Ishikawa (cell line): ENCODE results near the gene SNHG17.

Experiments
- CEBPB ChIP-seq: IDR thresholded peaks from 2 replicates; pipeline ENCODE4 v1.6.1; 2012
- CREB1 ChIP-seq: IDR thresholded peaks from 2 replicates; pipeline ENCODE4 v1.6.1; 2012; ENCODE audit warnings: low read depth
- EGR1 ChIP-seq: IDR thresholded peaks from 2 replicates; pipeline ENCODE4 v1.6.1; 2012
- EP300 ChIP-seq: IDR thresholded peaks from 2 replicates; pipeline ENCODE4 v1.6.1; 2012; ENCODE audit warnings: borderline replicate concordance
- FOXM1 ChIP-seq: IDR thresholded peaks from 2 replicates; pipeline ENCODE4 v1.6.1; 2012; ENCODE audit warnings: low read depth, borderline replicate concordance
- NFIC ChIP-seq: IDR thresholded peaks from 2 replicates; pipeline ENCODE4 v1.6.1; 2012
- RAD21 ChIP-seq: IDR thresholded peaks from 2 replicates; pipeline ENCODE4 v1.6.1; 2012; ENCODE audit warnings: low read depth
- TAF1 ChIP-seq: IDR thresholded peaks from 2 replicates; pipeline ENCODE4 v1.6.1; 2012; ENCODE audit warnings: low read depth, mild to moderate bottlenecking
- TCF12 ChIP-seq: IDR thresholded peaks from 2 replicates; pipeline ENCODE4 v1.6.1; 2012; ENCODE audit warnings: low read depth
- TEAD4 ChIP-seq: IDR thresholded peaks from 2 replicates; pipeline ENCODE4 v1.6.1; 2012
- YY1 ChIP-seq: IDR thresholded peaks from 2 replicates; pipeline ENCODE4 v1.6.1; 2012; ENCODE audit warnings: low read depth
- ZBTB7A ChIP-seq: IDR thresholded peaks from 2 replicates; pipeline ENCODE4 v1.6.1; 2012; ENCODE audit warnings: low read depth
- TF ChIP-seq, protein P1 (sequence below): IDR thresholded peaks from 2 replicates; pipeline ENCODE4 v1.6.1; 2012; ENCODE audit warnings: low read depth, mild to moderate bottlenecking
- TF ChIP-seq, protein P2 (sequence below): IDR thresholded peaks from 2 replicates; pipeline ENCODE4 v1.6.1; 2012
- TF ChIP-seq, protein P3 (sequence below): IDR thresholded peaks from 2 replicates; pipeline ENCODE4 v1.6.1; 2012

SNHG17 gene

DNA sequence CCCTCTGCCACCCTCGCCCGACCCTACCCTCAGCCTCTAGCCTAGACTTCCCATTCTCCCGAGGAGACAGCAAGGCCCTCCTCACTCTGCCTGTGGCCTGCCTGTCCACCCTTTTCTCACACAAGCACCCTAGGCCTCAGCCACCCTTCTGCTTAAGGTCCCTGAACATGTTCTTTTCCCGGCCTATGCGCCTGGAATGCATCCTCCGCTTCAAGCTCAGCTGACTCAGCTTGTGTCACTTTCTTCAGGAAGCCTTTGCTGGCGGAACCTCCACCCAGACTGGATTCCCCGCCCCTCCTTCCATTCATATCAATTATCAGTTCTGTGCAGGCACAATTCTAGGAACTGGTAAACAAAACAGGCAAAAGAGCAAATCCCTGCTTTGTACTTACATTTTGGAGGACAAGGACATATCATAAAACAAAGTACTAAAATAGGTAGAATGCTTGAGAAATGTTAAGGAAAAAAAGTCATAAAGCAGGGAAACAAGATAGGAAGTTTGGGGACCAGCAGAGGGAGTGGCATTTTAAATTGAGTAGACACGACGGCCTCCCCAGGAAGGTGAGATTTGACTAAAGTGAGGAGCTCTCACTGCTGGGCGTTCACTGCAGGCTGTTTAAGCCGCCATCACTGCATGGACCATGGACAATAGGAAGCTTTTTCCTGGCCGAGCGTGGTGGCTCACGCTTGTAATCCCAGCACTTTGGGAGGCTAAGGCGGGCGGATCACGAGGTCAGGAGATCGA lies 17.9 kb upstream of the SNHG17 start:
- TF ChIP-seq TEAD4, result no peak
- TF ChIP-seq TAF1, result no peak
- TF ChIP-seq CREB1, result no peak
- no peak for TF ChIP-seq ZBTB7A
- no peak for TF ChIP-seq YY1
- TF ChIP-seq, protein P1, sequence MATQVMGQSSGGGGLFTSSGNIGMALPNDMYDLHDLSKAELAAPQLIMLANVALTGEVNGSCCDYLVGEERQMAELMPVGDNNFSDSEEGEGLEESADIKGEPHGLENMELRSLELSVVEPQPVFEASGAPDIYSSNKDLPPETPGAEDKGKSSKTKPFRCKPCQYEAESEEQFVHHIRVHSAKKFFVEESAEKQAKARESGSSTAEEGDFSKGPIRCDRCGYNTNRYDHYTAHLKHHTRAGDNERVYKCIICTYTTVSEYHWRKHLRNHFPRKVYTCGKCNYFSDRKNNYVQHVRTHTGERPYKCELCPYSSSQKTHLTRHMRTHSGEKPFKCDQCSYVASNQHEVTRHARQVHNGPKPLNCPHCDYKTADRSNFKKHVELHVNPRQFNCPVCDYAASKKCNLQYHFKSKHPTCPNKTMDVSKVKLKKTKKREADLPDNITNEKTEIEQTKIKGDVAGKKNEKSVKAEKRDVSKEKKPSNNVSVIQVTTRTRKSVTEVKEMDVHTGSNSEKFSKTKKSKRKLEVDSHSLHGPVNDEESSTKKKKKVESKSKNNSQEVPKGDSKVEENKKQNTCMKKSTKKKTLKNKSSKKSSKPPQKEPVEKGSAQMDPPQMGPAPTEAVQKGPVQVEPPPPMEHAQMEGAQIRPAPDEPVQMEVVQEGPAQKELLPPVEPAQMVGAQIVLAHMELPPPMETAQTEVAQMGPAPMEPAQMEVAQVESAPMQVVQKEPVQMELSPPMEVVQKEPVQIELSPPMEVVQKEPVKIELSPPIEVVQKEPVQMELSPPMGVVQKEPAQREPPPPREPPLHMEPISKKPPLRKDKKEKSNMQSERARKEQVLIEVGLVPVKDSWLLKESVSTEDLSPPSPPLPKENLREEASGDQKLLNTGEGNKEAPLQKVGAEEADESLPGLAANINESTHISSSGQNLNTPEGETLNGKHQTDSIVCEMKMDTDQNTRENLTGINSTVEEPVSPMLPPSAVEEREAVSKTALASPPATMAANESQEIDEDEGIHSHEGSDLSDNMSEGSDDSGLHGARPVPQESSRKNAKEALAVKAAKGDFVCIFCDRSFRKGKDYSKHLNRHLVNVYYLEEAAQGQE, result no peak
- TF ChIP-seq, protein P2, sequence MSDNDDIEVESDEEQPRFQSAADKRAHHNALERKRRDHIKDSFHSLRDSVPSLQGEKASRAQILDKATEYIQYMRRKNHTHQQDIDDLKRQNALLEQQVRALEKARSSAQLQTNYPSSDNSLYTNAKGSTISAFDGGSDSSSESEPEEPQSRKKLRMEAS, result no peak
- no peak for TF ChIP-seq EP300
- TF ChIP-seq RAD21, result no peak
- TF ChIP-seq, protein P3, sequence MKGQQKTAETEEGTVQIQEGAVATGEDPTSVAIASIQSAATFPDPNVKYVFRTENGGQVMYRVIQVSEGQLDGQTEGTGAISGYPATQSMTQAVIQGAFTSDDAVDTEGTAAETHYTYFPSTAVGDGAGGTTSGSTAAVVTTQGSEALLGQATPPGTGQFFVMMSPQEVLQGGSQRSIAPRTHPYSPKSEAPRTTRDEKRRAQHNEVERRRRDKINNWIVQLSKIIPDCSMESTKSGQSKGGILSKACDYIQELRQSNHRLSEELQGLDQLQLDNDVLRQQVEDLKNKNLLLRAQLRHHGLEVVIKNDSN, result no peak
- no peak for TF ChIP-seq NFIC
- TF ChIP-seq FOXM1, result no peak
- no peak for TF ChIP-seq CEBPB

DNA sequence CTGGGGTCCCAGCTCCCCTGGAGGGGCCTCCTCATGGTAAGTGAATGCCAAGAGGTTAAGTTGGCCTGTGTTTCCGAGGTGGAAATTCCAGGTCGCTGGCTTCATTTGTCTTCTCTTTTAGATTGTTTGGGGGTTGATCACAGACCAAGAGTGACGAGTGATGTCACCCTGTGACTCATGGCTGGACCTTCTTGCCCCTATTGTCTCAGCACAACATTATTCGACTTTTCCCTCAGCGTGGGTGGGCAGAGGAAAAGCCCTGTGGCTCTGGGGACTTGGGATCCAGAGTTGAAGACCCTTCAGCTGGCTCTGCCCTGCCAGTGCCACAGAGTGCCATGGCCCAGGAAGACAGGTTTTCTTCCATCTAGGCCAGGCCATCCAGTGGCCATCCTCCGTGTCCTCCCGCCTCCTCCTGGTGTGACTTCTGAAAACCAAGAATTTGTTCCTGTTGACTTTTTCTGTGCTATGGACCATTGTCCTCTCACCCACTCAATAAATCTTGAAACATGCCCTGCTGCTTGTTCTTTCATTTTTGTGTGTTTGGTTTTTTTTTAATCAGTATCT lies 15.4 kb upstream of the SNHG17 start:
- TF ChIP-seq TEAD4, result peak; percentile 30
- peak; percentile 57 for TF ChIP-seq EGR1
- no peak for TF ChIP-seq FOXM1

DNA sequence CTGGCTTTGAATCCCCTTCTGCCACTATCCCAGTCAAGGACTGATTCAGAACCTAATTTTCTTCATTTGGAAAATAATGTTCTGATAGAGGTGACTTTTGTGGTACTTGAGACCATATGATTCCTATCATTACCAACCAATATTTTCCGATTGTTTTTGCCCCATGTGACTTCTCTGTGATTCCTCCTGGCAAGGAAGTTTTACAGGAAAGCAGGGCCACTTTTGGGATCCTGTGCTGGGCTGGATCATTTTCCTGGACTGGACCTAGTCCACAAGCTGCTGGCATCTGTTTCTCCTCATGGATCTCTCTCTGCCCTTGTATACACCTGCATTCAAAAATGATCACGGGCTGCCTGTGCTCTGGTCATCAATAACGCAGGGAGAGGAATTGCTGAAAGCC lies 13.9 kb upstream of the SNHG17 start:
- no peak for TF ChIP-seq CREB1
- TF ChIP-seq YY1, result no peak
- no peak for TF ChIP-seq TCF12
- no peak for TF ChIP-seq EGR1
- TF ChIP-seq, protein P3, result no peak
- TF ChIP-seq FOXM1, result no peak
- no peak for TF ChIP-seq EP300
- TF ChIP-seq, protein P2, result no peak

DNA sequence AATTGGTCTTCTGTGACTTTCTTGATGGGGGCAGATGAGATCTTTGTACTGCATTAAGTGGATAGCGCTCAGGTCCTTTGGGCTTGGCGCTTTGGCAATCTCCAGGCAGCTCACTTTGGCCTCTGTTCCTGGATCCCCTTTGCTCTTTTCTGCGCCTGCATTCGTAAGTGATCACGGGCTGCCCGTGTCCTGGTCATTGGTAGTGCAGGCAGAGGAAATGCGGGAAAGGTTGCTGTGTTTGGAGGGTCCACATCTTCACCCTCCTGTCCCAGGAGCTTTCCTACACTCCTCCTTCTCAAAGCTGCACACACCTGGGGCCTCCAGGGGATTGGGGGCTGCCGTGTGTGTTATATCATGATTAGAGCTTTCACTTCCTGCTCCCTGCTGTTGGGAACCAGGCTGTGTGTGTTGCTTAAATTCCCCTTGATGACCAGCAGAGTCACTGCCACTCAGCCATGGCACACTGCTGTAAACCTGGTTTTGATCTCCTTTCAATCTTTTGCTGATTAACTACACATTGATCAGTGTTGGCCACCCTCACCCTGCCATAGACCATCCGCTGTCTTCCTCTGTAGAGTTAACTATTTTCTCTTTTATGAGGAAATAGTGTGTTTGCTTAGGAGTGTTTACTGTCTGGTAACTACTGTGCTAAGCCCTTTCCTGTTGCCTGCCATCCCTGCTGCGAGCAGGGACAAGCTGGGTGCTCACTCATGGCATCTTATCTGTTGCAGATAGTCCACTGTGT lies 13.0 kb upstream of the SNHG17 start:
- TF ChIP-seq, protein P1, result no peak
- TF ChIP-seq ZBTB7A (no peak), EP300 (no peak), RAD21 (no peak), NFIC (no peak), EGR1 (no peak), CEBPB (no peak), TAF1 (no peak), YY1 (no peak), TEAD4 (no peak), CREB1 (no peak), FOXM1 (no peak), TCF12 (no peak)
- TF ChIP-seq, protein P2, result no peak
- TF ChIP-seq, protein P3, result no peak

DNA sequence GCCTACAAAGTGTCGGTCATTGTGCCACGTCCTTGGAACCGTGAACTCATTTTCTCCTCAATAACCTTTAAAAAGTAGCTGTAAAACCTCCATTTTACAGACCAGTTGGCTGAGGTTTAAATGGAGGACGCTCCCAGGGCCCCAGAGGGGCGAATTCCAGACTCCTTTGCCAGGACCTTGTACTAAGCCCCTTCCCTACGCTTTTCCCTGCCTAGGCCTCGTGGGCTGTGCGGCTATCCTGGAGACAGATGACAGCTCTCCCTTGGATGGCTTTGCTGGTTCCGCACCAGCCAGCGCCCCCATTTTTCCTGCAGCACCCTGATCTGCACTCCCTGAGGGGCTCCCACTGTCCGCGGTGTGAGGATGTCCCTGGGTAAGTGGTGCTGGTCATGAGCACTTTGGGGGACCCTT lies 12.1 kb upstream of the SNHG17 start:
- no peak for TF ChIP-seq NFIC
- TF ChIP-seq CREB1, result no peak
- TF ChIP-seq EGR1, result no peak
- TF ChIP-seq ZBTB7A, result no peak
- TF ChIP-seq YY1, result no peak
- no peak for TF ChIP-seq TEAD4
